Epithelial cell of proximal tubule (primary cell): Measurements from ENCODE around the gene TPRN. TPM values are rescaled to one million over a fixed set of nuclear protein-coding genes. Genes with fewer than 3 reads are reported as not detected.

Experiments used
- DNase-seq: peaks from one replicate; pipeline ENCODE4 v3.0.0-alpha.2; 2011; ENCODE audit warnings: low read depth
- H3K4me3 ChIP-seq: 2 replicates; pipeline ENCODE4 v1.5.1; 2011; ENCODE audit warnings: low read depth, mild to moderate bottlenecking, low read length
- total RNA-seq: library from RNA; depleted of rRNA; stranded (reverse); fragments of >200 nt; gene quantifications from 2 replicates; pipeline ENCODE4 v1.2.3, GENCODE V29; 2015
- TF ChIP-seq, protein P1 (sequence below): conservative IDR thresholded peaks from 2 replicates; pipeline ENCODE4 v1.5.1; 2012; ENCODE audit warnings: low read depth, mild to moderate bottlenecking, low read length

TPRN gene
- total RNA-seq, 1 donor from 2014 or later: 10.5 TPM

GRCh38 chr9:137176302-137177182, 24.0 kb downstream of the TPRN start:
- no peak for DNase-seq

DNA sequence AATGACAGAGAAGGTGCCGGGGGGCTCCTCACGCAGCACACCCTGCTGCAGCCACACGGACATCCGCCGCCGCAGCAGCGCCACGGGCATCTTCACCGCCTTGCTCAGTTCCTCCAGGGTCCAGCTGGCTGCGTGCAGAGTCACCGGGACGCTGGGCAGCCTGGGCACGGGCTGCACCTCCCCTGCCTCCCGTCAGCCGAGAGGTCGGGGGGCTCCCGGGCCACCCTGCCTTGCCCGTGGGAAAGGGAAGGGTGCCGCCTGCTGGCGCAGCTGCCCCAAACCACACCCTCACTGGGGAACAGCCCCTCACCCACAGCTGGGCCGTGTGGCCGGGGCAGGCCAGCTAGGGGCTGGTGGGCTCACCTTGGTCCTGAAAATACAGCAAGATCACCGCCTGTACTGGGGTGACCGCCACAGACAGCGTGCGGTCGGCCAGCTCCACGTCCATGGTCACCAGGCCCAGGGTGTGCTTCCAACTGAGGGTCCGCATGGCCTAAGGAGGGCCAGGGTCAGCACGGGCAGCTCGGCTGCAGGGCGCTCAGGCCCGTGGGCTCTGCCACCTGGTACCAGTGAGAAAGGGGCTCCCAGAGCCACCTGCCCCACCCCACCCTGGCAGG, 25.1 kb downstream of the TPRN start:
- DNase-seq: no peak
- TF ChIP-seq, protein P1, sequence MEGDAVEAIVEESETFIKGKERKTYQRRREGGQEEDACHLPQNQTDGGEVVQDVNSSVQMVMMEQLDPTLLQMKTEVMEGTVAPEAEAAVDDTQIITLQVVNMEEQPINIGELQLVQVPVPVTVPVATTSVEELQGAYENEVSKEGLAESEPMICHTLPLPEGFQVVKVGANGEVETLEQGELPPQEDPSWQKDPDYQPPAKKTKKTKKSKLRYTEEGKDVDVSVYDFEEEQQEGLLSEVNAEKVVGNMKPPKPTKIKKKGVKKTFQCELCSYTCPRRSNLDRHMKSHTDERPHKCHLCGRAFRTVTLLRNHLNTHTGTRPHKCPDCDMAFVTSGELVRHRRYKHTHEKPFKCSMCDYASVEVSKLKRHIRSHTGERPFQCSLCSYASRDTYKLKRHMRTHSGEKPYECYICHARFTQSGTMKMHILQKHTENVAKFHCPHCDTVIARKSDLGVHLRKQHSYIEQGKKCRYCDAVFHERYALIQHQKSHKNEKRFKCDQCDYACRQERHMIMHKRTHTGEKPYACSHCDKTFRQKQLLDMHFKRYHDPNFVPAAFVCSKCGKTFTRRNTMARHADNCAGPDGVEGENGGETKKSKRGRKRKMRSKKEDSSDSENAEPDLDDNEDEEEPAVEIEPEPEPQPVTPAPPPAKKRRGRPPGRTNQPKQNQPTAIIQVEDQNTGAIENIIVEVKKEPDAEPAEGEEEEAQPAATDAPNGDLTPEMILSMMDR: peak; percentile 27
- no peak overlapping the region for H3K4me3 ChIP-seq

More at GRCh38 chr9:137176302-137177182, 24.0 kb downstream of the TPRN start:
- H3K4me3 ChIP-seq: no peak overlapping the region
- TF ChIP-seq, protein P1: peak; percentile 70

GRCh38 chr9:137174722-137175293, 25.7 kb downstream of the TPRN start:
- TF ChIP-seq, protein P1: no peak
- DNase-seq: no peak
- no peak overlapping the region for H3K4me3 ChIP-seq

DNA sequence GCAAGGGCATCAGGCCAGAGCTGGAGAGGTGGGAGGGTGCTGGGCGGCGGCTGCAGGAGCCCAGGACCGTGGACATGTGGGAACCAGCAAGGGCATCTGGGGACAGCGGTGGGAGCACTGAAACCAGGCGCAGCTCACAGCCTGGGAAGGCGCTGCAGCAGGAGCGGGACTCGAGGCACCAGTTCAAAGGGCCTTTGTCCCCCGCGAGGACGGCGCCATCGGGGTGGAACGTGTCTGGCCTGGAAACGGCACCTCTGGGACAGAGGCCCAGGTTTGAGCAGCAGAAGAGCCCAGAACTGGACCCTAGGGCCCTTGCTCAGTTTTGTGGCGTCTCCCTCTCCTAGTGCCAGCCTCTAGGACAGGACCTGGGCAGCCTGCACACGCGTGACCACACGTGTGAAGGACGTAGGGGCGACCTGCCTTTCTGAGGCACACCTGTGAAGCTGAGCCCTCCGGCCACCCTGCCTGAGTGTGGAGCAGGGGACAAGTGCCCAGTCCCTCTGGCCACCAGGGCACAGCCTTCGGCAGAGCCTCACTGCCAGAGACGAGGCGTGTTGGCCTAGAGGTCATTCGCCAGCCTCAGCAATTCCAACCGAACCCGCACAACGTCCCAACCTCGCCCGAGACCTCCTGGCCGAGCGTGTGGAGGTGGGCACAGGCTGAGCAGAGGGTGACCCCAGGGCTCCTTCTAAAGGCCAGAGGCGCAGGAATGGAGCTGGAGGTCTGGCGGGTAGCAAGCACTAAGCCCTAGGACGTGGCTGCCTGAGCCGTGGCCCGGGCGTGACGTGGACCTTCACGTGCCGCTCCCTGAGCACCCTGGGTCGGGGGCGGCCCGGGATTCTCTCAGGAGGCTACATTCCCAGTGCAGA, 26.5 kb downstream of the TPRN start:
- no peak for DNase-seq
- no peak overlapping the region for H3K4me3 ChIP-seq
- TF ChIP-seq, protein P1: no peak

- DNase-seq: no peak
- TF ChIP-seq, protein P1: no peak
- no peak overlapping the region for H3K4me3 ChIP-seq
Measured at GRCh38 chr9:137172901-137173795, 27.4 kb downstream of the TPRN start.
